HG02571 (cell line): ENCODE data around the gene NABP1.
A peak's percentile ranks its signal among the peaks of the same experiment; 100 is the strongest.
"Not testable (repeated sequence)": the region's sequence is repeated elsewhere in the genome, so short reads cannot be mapped to it uniquely, and the experiment has no call there.

Source experiments
- ATAC-seq: cut with Tn5 transposase; IDR thresholded peaks from one replicate; pipeline ENCODE4 v1.9.1; 2021; ENCODE audit warnings: mild to moderate bottlenecking, moderate library complexity; ENCODE audit not compliant: unreplicated experiment

NABP1 gene

GRCh38 chr2:191677646-191678436 is at the start of gene NABP1:
Gene NABP1 (plus strand): TSS chr2:191678136. CDS start chr2:191678615, 479 bp downstream.
- peak; percentile 66 for ATAC-seq

GRCh38 chr2:191629001-191629453 is 48.9 kb upstream of the NABP1 start:
- no peak for ATAC-seq

GRCh38 chr2:191629976-191630712 is 47.8 kb upstream of the NABP1 start:
- ATAC-seq: no peak

- ATAC-seq: no peak
Measured at GRCh38 chr2:191631754-191632153, 46.2 kb upstream of the NABP1 start.

- no peak for ATAC-seq
Measured at GRCh38 chr2:191632426-191632825, 45.5 kb upstream of the NABP1 start.

- ATAC-seq: no peak
Measured at GRCh38 chr2:191634791-191635190, 43.1 kb upstream of the NABP1 start.

GRCh38 chr2:191635333-191636234 is 42.4 kb upstream of the NABP1 start:
- ATAC-seq: peak; percentile 90

- no peak for ATAC-seq
Measured at GRCh38 chr2:191636235-191636543, 41.7 kb upstream of the NABP1 start.

- ATAC-seq: no peak
Measured at GRCh38 chr2:191636586-191636985, 41.4 kb upstream of the NABP1 start.

- peak; percentile 52 for ATAC-seq
Measured at GRCh38 chr2:191637182-191638078, 40.5 kb upstream of the NABP1 start.

GRCh38 chr2:191638079-191638801 is 39.7 kb upstream of the NABP1 start:
- no peak for ATAC-seq

GRCh38 chr2:191638802-191639172 is 39.1 kb upstream of the NABP1 start:
- ATAC-seq: no peak

- no peak for ATAC-seq
Measured at GRCh38 chr2:191641609-191642008, 36.3 kb upstream of the NABP1 start.

GRCh38 chr2:191642541-191642940 is 35.4 kb upstream of the NABP1 start:
- no peak for ATAC-seq

GRCh38 chr2:191643429-191643828 is 34.5 kb upstream of the NABP1 start:
- no peak for ATAC-seq

GRCh38 chr2:191644613-191645012 is 33.3 kb upstream of the NABP1 start:
- ATAC-seq: not testable (repeated sequence)

- ATAC-seq: no peak
Measured at GRCh38 chr2:191645032-191645431, 32.9 kb upstream of the NABP1 start.

- ATAC-seq: no peak
Measured at GRCh38 chr2:191645434-191646162, 32.3 kb upstream of the NABP1 start.
